ENCODE measurements around the gene PPAN.

- TF ChIP-seq CTCF (conservative IDR thresholded peaks at IDR 0.05; ENCODE audit: low read depth, low read length) (no peak), EZH2 (IDR thresholded peaks at IDR 0.05; ENCODE audit: low read length, unreplicated experiment) (no peak), EZH2phosphoT487 (IDR thresholded peaks at IDR 0.05; ENCODE audit: borderline replicate concordance, low read length) (no peak)
These were observed 14.5 kb downstream of the PPAN start for GRCh38 chr19:10120538-10121189.
